Measurements from ENCODE around the gene ABCC9. TPM values are rescaled to one million over a fixed set of nuclear protein-coding genes. Genes with fewer than 3 reads are reported as not detected.

The ABCC9 gene
- total RNA-seq, 1 experiment from 2014 or later: not detected

DNA sequence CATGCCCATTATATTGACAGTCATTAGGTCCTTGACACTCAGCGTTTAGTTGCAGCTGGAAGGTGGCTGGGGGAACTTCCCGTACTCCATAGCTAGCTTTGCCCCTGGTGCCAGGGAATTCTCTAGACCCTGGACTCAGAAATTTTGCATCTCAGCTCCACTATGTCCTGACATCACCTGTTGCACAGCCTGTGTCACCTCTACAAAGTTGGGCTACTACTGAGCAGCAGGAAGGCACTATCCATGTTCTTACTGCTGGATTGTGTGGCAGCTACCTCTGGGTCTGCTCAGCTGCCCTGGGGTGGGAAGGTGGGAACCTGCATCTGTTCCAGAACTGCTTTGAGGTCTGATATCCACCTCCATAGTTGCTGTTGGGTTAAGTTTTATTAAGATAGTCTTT, 177.7 kb downstream of the ABCC9 start:
- no peak overlapping the region for H3K4me2 ChIP-seq (ENCODE audit: insufficient read depth, insufficient read length, low read length)
- no peak overlapping the region for H3K18ac ChIP-seq (ENCODE audit: insufficient read length, low read depth, low read length)
- no peaks in the 10 kb centered on the region for H3K23me2 ChIP-seq (ENCODE audit: insufficient read length, low read depth, low read length, poor library complexity, severe bottlenecking)
- no peaks in the 10 kb centered on the region for H3K79me2 ChIP-seq (ENCODE audit: insufficient read depth, low read length)
- no peak overlapping the region for H3K56ac ChIP-seq (ENCODE audit: insufficient read length, low read depth, low read length)
- H3K4me1 Mint-ChIP-seq: no peaks in the 10 kb centered on the region
- H3K27ac Mint-ChIP-seq: no peak overlapping the region
- no peaks in the 10 kb centered on the region; the same call in 1 of the 2 replicates for H3K27me3 Mint-ChIP-seq (ENCODE audit: low read depth)
- H3K79me1 ChIP-seq (ENCODE audit: insufficient read depth, low read depth, low read length, poor library complexity, severe bottlenecking): no peaks in the 10 kb centered on the region
- H3K36me3 Mint-ChIP-seq (ENCODE audit: insufficient read depth in 1 of 3, low read depth in 3 of 3): no peaks in the 10 kb centered on the region
- H4K8ac ChIP-seq (replicated peaks; ENCODE audit: insufficient read length, low read depth, low read length): no peak overlapping the region
- no peak overlapping the region for H4K5ac ChIP-seq (ENCODE audit: insufficient read length, low read depth, low read length)
- H4K20me1 ChIP-seq (ENCODE audit: control insufficient read depth, insufficient read depth, insufficient read length): no peaks in the 10 kb centered on the region
- no peak overlapping the region for H2BK120ac ChIP-seq (ENCODE audit: low read depth, low read length, poor library complexity, severe bottlenecking)
- no peak overlapping the region for H3K23ac ChIP-seq (ENCODE audit: insufficient read length, low read depth, low read length)
- H3K14ac ChIP-seq (ENCODE audit: insufficient read depth, low read length): no peak overlapping the region
- H2BK5ac ChIP-seq (ENCODE audit: insufficient read length, low read length): no peak overlapping the region
- no peaks in the 10 kb centered on the region for H3K4me1 ChIP-seq (ENCODE audit: insufficient read depth, low read length)
- H2BK20ac ChIP-seq (ENCODE audit: low read depth, low read length, poor library complexity, severe bottlenecking): no peak overlapping the region
- no peaks in the 10 kb centered on the region for H3K9me3 Mint-ChIP-seq
- H2BK12ac ChIP-seq (ENCODE audit: insufficient read length, low read depth, low read length): no peak overlapping the region
- H4K91ac ChIP-seq (ENCODE audit: insufficient read length, low read depth, low read length): no peak overlapping the region
- TF ChIP-seq, protein P1, sequence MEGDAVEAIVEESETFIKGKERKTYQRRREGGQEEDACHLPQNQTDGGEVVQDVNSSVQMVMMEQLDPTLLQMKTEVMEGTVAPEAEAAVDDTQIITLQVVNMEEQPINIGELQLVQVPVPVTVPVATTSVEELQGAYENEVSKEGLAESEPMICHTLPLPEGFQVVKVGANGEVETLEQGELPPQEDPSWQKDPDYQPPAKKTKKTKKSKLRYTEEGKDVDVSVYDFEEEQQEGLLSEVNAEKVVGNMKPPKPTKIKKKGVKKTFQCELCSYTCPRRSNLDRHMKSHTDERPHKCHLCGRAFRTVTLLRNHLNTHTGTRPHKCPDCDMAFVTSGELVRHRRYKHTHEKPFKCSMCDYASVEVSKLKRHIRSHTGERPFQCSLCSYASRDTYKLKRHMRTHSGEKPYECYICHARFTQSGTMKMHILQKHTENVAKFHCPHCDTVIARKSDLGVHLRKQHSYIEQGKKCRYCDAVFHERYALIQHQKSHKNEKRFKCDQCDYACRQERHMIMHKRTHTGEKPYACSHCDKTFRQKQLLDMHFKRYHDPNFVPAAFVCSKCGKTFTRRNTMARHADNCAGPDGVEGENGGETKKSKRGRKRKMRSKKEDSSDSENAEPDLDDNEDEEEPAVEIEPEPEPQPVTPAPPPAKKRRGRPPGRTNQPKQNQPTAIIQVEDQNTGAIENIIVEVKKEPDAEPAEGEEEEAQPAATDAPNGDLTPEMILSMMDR (conservative IDR thresholded peaks at IDR 0.05): no peak
- no peak overlapping the region for H3K4me3 Mint-ChIP-seq
- H3K9ac ChIP-seq (ENCODE audit: extremely low read depth, insufficient read length, low read length): no peak overlapping the region
- DNase-seq: no peak
- WGBS (ENCODE audit: extremely low coverage, insufficient read length, low lambda C conversion rate): no CpG with 5 or more reads among the region's 2 CpGs
- H3K27me3 ChIP-seq (ENCODE audit: insufficient read depth, low read length): no peaks in the 10 kb centered on the region
- no peak overlapping the region for H3K4ac ChIP-seq (ENCODE audit: low read depth, low read length)
- H3T11ph ChIP-seq (ENCODE audit: low read length): no peak overlapping the region
- no peak overlapping the region for H2BK15ac ChIP-seq (ENCODE audit: low read depth, low read length)
- no peaks in the 10 kb centered on the region for H3K9me3 ChIP-seq (ENCODE audit: control insufficient read depth, low read depth, low read length)
- no peak overlapping the region for H2AK5ac ChIP-seq (ENCODE audit: insufficient read length, low read length)
- H3K27ac ChIP-seq (ENCODE audit: insufficient read length, low read depth, low read length): no peak overlapping the region
- H2AFZ ChIP-seq (ENCODE audit: low read length): no peak overlapping the region

All from H9 (cell line).